Activated CD8-positive, alpha-beta T cell treated with anti-CD3 and anti-CD28 coated beads for 36 hours (primary cell): ENCODE data around the gene NAPSA. TPM values are rescaled to one million over a fixed set of nuclear protein-coding genes. Genes with fewer than 3 reads are reported as not detected.
A peak's percentile ranks its signal among the peaks of the same experiment; 100 is the strongest.

ENCODE experiments used
- ATAC-seq: fragments of 200-7000 bp; cut with Tn5 transposase; one replicate; pipeline ENCODE4 v1.10.0; 2021; ENCODE audit warnings: mild to moderate bottlenecking, moderate library complexity
- CTCF ChIA-PET: fragments of 350-600 bp; sonication (Branson Sonifier 250); formaldehyde crosslinking; loops from one replicate; lab custom pipeline; 2021; ENCODE audit warnings: antibody characterized with exemption; lab: Charles Lee
- POLR2A ChIA-PET: fragments of 350-600 bp; sonication (Branson Sonifier 250); formaldehyde crosslinking; loops from one replicate; lab custom pipeline; 2021; ENCODE audit warnings: antibody characterized with exemption; lab: Charles Lee
- DNase-seq: peaks from one replicate; pipeline ENCODE4 v3.0.0-alpha.2; 2020
- H3K27ac Mint-ChIP-seq: one replicate; pipeline ENCODE4 v1.8.0; 2021; ENCODE audit warnings: mild to moderate bottlenecking, mixed read lengths
- H3K27me3 Mint-ChIP-seq: one replicate; pipeline ENCODE4 v1.8.0; 2021; ENCODE audit warnings: mixed read lengths
- H3K36me3 Mint-ChIP-seq: one replicate; pipeline ENCODE4 v1.8.0; 2021; ENCODE audit warnings: low read depth, mixed read lengths
- H3K4me1 Mint-ChIP-seq: one replicate; pipeline ENCODE4 v1.8.0; 2021; ENCODE audit warnings: low read depth, mixed read lengths
- H3K4me3 Mint-ChIP-seq: one replicate; pipeline ENCODE4 v1.8.0; 2021; ENCODE audit warnings: mild to moderate bottlenecking, moderate library complexity, mixed read lengths
- H3K9me3 Mint-ChIP-seq: one replicate; pipeline ENCODE4 v1.8.0; 2021; ENCODE audit warnings: mixed read lengths
- CTCF ChIP-seq: fragments of 200-600 bp; IDR thresholded peaks from one replicate; pipeline ENCODE4 v1.8.0; 2022; ENCODE audit warnings: antibody characterized with exemption, mild to moderate bottlenecking
- intact Hi-C: fragments of 100-400 bp; cut with micrococcal nuclease; formaldehyde crosslinking; loops from one replicate; pipeline ENCODE4 v1.10.0; 2022
- total RNA-seq, 2 experiments: library from RNA; stranded (reverse); gene quantifications; one replicate each; pipeline ENCODE4 v1.2.3, GENCODE V29; 2021

The NAPSA gene
- total RNA-seq, 2 experiments from 2014 or later: 18.3 to 20.0 TPM

DNA sequence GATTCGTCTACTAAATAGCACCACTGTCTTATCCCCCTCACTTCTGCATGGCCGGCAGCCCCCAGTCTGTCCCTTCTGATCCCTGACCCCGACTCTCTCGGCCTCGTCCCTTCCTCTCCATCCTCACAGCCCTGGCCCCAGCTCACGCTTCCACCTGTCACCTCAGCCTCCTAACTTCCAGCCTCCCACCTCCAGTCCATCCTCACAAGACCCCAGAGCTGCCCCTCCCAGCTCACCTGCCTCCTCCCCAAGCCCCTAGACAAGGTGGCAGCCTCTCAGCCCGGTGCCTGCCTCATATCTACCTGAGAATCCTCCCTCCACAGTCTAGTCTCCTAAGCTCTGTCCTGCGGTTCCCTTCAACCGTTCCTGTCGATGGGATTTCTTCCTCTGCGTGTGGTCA, 46.3 kb downstream of the NAPSA start:
- TF ChIP-seq CTCF: no peak
- POLR2A ChIA-PET: no interaction called here
- no peaks in the 10 kb centered on the region for H3K36me3 Mint-ChIP-seq
- peaks cover 39% of the 10 kb centered on the region for H3K27me3 Mint-ChIP-seq
- intact Hi-C loops: no loop called here
- ATAC-seq: no peak
- H3K4me3 Mint-ChIP-seq: no peak overlapping the region
- H3K4me1 Mint-ChIP-seq: peaks cover 13% of the 10 kb centered on the region
- no peak overlapping the region for H3K27ac Mint-ChIP-seq
- no peak for DNase-seq
- no peaks in the 10 kb centered on the region for H3K9me3 Mint-ChIP-seq
- CTCF ChIA-PET: no interaction called here

DNA sequence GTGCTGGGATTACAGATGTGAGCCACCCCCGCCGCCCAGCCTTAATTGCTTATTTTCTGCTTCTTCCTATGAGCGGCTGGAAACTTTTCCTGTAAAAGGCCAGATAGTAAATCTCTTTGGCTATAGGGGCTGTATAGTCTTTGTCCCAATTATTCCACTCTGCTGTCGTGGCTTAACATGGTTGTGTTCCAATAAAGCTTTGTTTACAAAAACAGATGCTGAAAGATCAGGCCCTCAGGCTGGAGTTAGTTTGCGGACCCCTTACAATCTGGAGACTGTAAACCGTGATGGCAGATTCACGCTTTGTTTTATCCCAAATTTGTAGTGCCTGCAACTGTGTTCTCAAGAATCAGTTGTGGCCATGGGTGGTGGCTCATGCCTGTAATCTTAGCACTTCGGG, 47.0 kb downstream of the NAPSA start:
- intact Hi-C loops: no loop called here
- CTCF ChIA-PET: no interaction called here
- H3K4me1 Mint-ChIP-seq: peaks cover 13% of the 10 kb centered on the region
- no peaks in the 10 kb centered on the region for H3K9me3 Mint-ChIP-seq
- TF ChIP-seq CTCF: no peak
- no peak for ATAC-seq
- DNase-seq: no peak
- H3K27me3 Mint-ChIP-seq: peaks cover 46% of the 10 kb centered on the region
- no peak overlapping the region for H3K27ac Mint-ChIP-seq
- no peaks in the 10 kb centered on the region for H3K36me3 Mint-ChIP-seq
- POLR2A ChIA-PET: no interaction called here
- H3K4me3 Mint-ChIP-seq: no peak overlapping the region

GRCh38 chr19:50317115-50317514, 48.3 kb downstream of the NAPSA start:
- H3K27me3 Mint-ChIP-seq: peaks cover 52% of the 10 kb centered on the region
- ChIA-PET POLR2A (no interaction called here), CTCF (no interaction called here)
- H3K27ac Mint-ChIP-seq: no peak overlapping the region
- DNase-seq (no peak), ATAC-seq (no peak)
- intact Hi-C loops: no loop called here
- no peak overlapping the region for H3K4me3 Mint-ChIP-seq
- no peak for TF ChIP-seq CTCF
- no peaks in the 10 kb centered on the region for H3K36me3 Mint-ChIP-seq
- H3K4me1 Mint-ChIP-seq: peaks cover 13% of the 10 kb centered on the region
- H3K9me3 Mint-ChIP-seq: no peaks in the 10 kb centered on the region

DNA sequence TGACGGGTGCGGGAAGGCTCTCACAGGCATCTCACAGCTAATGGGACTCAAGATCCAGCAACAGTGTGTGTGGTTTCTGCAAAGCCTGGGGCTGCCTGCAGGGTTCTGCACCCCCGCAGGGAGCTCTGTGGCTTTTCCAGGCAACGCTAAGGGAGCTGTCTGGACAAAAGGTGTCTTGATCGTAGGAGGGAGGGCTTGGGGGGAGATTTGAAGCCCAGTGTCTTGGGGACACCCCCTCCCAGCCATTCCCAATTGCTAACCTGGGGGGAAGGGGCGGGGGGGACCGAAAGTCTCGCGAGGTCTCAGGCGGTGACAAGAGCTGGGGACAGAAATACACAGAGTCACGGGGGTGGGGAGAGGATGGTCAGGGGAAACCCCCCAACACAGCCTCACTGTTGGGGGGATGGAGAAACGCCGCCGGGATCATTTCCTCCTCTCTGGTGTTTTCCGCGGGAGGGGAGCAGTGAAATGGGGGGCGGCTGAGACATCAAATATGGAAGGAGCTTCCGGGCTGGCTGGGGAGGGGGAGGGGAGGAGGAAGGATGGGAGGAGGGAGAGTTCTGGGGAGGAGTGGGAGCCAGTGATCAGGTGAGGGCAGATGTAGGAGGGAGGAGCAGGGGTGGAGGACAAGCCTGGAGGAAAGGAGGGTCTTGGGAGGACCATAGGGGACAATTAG, 49.5 kb downstream of the NAPSA start:
- DNase-seq (peak; percentile 76), ATAC-seq (peak; percentile 91)
- H3K27ac Mint-ChIP-seq: no peak overlapping the region
- H3K27me3 Mint-ChIP-seq: peaks cover 55% of the 10 kb centered on the region
- no peak for TF ChIP-seq CTCF
- intact Hi-C loops: no loop called here
- peak overlapping the region; percentile 45 for H3K4me3 Mint-ChIP-seq
- peaks cover 13% of the 10 kb centered on the region for H3K4me1 Mint-ChIP-seq
- CTCF ChIA-PET: interaction anchor here (1.0 to 1.2 kb wide), 2 partner anchors 12 to 15 kb away, joined by 3 read pairs; no protein-coding TSS in a partner anchor
- H3K9me3 Mint-ChIP-seq: no peaks in the 10 kb centered on the region
- H3K36me3 Mint-ChIP-seq: no peaks in the 10 kb centered on the region
- POLR2A ChIA-PET: interaction anchor here (0.6 kb wide), 1 partner anchor 370 kb away, joined by 3 read pairs; no protein-coding TSS in a partner anchor
